Measurements from ENCODE around the gene UBTD2. TPM values are rescaled to one million over a fixed set of nuclear protein-coding genes. Genes with fewer than 3 reads are reported as not detected.

UBTD2 gene
- total and polyA plus RNA-seq, 9 of the 15 experiments (the other 6 are each of a cell fraction or from before 2014, with no cell fraction given) = 0.01 to 0.46 (median 0.15) TPM; not detected in 1

DNA sequence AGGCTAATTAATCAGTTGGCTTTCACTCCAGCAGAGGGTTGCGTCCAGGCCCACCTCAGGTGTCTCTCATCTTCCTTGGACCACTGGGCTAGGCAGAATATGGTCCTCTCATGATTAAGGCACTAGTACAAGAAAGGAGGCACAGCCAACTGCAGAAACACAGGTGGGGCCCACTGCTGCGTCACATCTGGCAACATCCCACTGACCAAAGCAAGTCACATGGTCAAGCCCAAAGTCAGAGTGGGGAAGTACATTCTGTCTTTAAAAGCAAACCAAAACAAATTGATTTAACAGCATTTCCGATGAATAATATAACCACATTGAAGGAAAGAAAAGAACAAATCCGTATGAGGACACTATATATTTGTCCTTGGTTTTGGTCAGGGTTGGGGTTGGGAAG lies 28.0 kb upstream of the UBTD2 start:
- no peaks in the 10 kb centered on the region for H4K20me1 ChIP-seq (replicated peaks; ENCODE audit: control insufficient read depth, insufficient read depth, low read length)
- no TSS peak for BruUV-seq (replicated peaks)
- H3K36me3 ChIP-seq (ENCODE audit: control insufficient read depth, insufficient read depth, low read length) = no peaks in the 10 kb centered on the region
- H3K4me3 ChIP-seq = no peak overlapping the region
- 5% methylated on average over 4 of the region's 4 CpGs for WGBS (ENCODE audit: insufficient coverage, low coverage, missing lambda C conversion rate)
- H3K4me2 ChIP-seq (ENCODE audit: insufficient read depth, low read length) = no peak overlapping the region
- no peak overlapping the region for H3K9ac ChIP-seq (ENCODE audit: insufficient read depth in 1 of 2, low read depth in 2 of 2, low read length in 2 of 2)
- no peak overlapping the region for H3K27ac ChIP-seq (ENCODE audit: extremely low read depth, low read depth, low read length)
- no peak overlapping the region for H2AFZ ChIP-seq (ENCODE audit: low read depth, low read length)
- no peaks in the 10 kb centered on the region for H3K9me3 ChIP-seq (replicated peaks; ENCODE audit: control insufficient read depth, insufficient read depth, low read depth, low read length)
- peaks cover 2 to 10% of the 10 kb centered on the region in 2 experiments; a peak in 3 of 5 replicates for H3K27me3 ChIP-seq (ENCODE audit: control insufficient read depth in 2 of 2, insufficient read depth in 2 of 2, low read length in 2 of 2)
- no peak for ATAC-seq
- H3K4me1 ChIP-seq (replicated peaks in 1 of 2; ENCODE audit: control insufficient read depth in 2 of 2, insufficient read depth in 2 of 2, low read length in 2 of 2) = no peaks in the 10 kb centered on the region
- POLR2A ChIA-PET = interaction anchor here (1.0 kb wide), 1 partner anchor 132 kb away, joined by 4 read pairs; no protein-coding TSS in a partner anchor
- intact Hi-C loops (cut with micrococcal nuclease) (no loop called here), in situ Hi-C loops (cut with MboI) (no loop called here)
- DNase-seq (ENCODE audit: extremely low read depth in 1 of 4, low spot score in 3 of 4) = no peak
- no peak for FAIRE-seq
- H3K9me1 ChIP-seq (ENCODE audit: control insufficient read depth, insufficient read depth, low read length) = no peaks in the 10 kb centered on the region
- CTCF ChIA-PET (ENCODE audit: low intra/inter-chr PET ratio) = no interaction called here
- TF ChIP-seq SOX6 (IDR thresholded peaks at IDR 0.05) = no peak
- TF ChIP-seq, protein P1, sequence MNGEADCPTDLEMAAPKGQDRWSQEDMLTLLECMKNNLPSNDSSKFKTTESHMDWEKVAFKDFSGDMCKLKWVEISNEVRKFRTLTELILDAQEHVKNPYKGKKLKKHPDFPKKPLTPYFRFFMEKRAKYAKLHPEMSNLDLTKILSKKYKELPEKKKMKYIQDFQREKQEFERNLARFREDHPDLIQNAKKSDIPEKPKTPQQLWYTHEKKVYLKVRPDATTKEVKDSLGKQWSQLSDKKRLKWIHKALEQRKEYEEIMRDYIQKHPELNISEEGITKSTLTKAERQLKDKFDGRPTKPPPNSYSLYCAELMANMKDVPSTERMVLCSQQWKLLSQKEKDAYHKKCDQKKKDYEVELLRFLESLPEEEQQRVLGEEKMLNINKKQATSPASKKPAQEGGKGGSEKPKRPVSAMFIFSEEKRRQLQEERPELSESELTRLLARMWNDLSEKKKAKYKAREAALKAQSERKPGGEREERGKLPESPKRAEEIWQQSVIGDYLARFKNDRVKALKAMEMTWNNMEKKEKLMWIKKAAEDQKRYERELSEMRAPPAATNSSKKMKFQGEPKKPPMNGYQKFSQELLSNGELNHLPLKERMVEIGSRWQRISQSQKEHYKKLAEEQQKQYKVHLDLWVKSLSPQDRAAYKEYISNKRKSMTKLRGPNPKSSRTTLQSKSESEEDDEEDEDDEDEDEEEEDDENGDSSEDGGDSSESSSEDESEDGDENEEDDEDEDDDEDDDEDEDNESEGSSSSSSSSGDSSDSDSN (IDR thresholded peaks at IDR 0.05; ENCODE audit: borderline replicate concordance in 1 of 2, low read depth in 2 of 2, low read length in 2 of 2) = no peak
- no peak for TF ChIP-seq RBM25 (IDR thresholded peaks at IDR 0.05; ENCODE audit: low read depth, low read length, severe bottlenecking)
- TF ChIP-seq L3MBTL2 (IDR thresholded peaks at IDR 0.05) = no peak
- TF ChIP-seq TEAD4 (IDR thresholded peaks at IDR 0.05; ENCODE audit: low read length) = no peak
- TF ChIP-seq TEAD4 (CRISPR knock-in tag; IDR thresholded peaks at IDR 0.05; ENCODE audit: borderline replicate concordance) = no peak
- TF ChIP-seq, protein P2, sequence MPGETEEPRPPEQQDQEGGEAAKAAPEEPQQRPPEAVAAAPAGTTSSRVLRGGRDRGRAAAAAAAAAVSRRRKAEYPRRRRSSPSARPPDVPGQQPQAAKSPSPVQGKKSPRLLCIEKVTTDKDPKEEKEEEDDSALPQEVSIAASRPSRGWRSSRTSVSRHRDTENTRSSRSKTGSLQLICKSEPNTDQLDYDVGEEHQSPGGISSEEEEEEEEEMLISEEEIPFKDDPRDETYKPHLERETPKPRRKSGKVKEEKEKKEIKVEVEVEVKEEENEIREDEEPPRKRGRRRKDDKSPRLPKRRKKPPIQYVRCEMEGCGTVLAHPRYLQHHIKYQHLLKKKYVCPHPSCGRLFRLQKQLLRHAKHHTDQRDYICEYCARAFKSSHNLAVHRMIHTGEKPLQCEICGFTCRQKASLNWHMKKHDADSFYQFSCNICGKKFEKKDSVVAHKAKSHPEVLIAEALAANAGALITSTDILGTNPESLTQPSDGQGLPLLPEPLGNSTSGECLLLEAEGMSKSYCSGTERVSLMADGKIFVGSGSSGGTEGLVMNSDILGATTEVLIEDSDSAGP (CRISPR knock-in tag; IDR thresholded peaks at IDR 0.05) = no peak
- TF ChIP-seq NCOA4 (IDR thresholded peaks at IDR 0.05; ENCODE audit: partially characterized antibody) = no peak
- no peaks in the 10 kb centered on the region for H3K79me2 ChIP-seq (ENCODE audit: control insufficient read depth, insufficient read depth, low read length)
